AG09309 (cell line): ENCODE results near the gene TXNDC11.
"Not testable (repeated sequence)": the region's sequence is repeated elsewhere in the genome, so short reads cannot be mapped to it uniquely, and the experiment has no call there.

ENCODE experiments used
- DNase-seq: peaks from one replicate; pipeline ENCODE4 v3.0.0-alpha.2; 2010; ENCODE audit warnings: low read depth
- H3K4me3 ChIP-seq: 2 replicates; pipeline ENCODE4 v1.5.1; 2011; ENCODE audit warnings: mild to moderate bottlenecking, low read depth, low read length, moderate library complexity; ENCODE audit not compliant: control insufficient read depth
- TF ChIP-seq, protein P1 (sequence below): IDR thresholded peaks from 2 replicates; pipeline ENCODE4 v1.5.1; 2011; ENCODE audit warnings: mild to moderate bottlenecking, low read depth, low read length, inconsistent platforms; ENCODE audit not compliant: insufficient read depth, control insufficient read depth; ENCODE audit errors: missing control alignments

The TXNDC11 gene, protein sequence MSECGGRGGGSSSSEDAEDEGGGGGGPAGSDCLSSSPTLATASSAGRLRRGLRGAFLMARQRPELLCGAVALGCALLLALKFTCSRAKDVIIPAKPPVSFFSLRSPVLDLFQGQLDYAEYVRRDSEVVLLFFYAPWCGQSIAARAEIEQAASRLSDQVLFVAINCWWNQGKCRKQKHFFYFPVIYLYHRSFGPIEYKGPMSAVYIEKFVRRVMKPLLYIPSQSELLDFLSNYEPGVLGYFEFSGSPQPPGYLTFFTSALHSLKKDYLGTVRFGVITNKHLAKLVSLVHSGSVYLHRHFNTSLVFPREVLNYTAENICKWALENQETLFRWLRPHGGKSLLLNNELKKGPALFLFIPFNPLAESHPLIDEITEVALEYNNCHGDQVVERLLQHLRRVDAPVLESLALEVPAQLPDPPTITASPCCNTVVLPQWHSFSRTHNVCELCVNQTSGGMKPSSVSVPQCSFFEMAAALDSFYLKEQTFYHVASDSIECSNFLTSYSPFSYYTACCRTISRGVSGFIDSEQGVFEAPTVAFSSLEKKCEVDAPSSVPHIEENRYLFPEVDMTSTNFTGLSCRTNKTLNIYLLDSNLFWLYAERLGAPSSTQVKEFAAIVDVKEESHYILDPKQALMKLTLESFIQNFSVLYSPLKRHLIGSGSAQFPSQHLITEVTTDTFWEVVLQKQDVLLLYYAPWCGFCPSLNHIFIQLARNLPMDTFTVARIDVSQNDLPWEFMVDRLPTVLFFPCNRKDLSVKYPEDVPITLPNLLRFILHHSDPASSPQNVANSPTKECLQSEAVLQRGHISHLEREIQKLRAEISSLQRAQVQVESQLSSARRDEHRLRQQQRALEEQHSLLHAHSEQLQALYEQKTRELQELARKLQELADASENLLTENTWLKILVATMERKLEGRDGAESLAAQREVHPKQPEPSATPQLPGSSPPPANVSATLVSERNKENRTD

DNA sequence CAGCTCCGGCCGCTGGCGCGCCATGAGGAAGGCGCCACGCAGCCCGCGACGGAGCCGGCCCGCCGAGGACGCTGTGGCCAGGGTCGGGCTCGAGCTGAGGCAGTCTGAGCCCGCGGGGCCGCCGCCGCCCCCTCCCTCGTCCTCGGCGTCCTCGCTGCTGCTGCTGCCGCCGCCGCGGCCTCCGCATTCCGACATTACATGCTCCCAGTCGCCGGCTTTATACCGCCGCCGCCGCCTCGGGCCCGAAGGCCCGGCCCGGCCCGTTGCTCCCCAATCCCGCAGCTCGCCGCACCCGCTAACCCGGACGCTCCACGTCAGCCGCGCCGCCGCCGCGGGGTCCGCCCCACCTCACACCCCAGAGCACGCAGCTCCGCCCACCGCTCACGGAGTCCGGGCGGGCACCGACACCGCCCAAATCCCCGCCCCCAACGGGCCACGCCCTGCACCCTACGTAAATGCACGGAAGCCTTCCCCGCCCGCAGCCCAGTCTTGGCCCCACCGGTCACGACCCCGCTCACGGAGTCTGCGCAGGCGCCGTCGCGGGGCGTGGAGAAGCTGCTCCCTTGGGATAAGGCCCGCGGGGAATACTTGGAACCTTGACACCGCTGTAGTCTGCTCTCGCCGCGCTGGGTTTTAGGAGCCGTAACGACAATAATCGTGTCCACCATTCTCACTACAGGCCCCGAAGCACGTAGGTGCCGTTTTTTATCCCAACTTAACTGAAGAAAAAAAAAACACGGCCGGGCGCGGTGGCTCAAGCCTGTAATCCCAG, at the start of gene TXNDC11:
TXNDC11 (minus strand) TSS at position 322 of the 772 bp plus-strand sequence; CDS start at position 195, 127 bp downstream.
- TF ChIP-seq, protein P1, sequence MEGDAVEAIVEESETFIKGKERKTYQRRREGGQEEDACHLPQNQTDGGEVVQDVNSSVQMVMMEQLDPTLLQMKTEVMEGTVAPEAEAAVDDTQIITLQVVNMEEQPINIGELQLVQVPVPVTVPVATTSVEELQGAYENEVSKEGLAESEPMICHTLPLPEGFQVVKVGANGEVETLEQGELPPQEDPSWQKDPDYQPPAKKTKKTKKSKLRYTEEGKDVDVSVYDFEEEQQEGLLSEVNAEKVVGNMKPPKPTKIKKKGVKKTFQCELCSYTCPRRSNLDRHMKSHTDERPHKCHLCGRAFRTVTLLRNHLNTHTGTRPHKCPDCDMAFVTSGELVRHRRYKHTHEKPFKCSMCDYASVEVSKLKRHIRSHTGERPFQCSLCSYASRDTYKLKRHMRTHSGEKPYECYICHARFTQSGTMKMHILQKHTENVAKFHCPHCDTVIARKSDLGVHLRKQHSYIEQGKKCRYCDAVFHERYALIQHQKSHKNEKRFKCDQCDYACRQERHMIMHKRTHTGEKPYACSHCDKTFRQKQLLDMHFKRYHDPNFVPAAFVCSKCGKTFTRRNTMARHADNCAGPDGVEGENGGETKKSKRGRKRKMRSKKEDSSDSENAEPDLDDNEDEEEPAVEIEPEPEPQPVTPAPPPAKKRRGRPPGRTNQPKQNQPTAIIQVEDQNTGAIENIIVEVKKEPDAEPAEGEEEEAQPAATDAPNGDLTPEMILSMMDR: no peak
- H3K4me3 ChIP-seq: peak within 1 kb of the TSS; percentile 97
- peak; percentile 88 for DNase-seq

DNA sequence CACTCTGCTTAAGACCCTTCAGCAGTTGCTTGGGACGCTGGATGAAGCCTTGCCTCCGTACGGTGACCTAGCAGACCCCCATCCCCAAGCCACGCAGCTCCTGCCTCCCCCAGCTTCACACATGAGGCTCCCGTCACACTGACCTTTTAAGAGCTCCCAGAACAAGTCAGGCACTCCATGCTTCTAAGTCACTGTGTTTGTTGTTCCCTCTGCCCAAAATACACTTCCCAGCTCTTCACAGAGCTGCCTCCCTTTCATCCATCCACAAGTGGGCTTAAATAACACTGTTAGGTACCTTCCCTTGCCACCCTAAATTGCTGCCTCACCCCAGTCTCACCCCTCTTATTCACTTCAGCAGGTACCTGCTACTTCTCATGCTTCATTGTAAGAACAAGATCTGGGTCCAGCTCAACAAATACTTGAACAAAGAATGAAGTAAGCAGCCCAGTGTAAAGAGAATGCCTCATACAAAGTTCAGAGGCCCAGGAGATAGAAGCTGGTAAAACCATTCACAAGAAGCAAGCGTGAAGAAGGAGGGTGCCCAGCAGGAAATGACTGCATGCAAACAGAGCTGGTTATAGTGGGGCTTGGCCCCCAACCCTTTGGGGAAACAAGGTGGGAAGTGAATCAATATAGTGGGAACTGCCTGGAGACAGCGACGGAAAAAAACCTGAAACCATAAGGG, 48.6 kb upstream of the TXNDC11 start:
- H3K4me3 ChIP-seq: no peak overlapping the region
- no peak for DNase-seq
- TF ChIP-seq, protein P1: no peak

DNA sequence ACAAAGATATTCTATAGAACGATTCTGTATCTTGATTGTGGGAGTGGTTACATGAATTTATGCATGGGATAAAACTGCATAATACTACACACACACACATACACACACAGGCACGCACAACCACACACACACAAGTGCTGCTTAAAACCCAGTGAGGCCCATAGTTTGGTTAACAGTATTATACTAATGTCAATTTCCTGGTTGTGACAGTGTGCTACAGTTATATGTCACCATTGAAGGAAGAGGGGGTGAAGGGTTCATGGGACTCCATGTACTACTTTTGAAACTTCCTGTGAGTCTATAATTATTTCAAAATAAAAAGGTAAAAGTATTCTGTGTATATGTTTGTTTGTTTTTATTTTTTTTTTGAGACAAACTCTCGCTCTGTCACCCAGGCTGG, 46.3 kb upstream of the TXNDC11 start:
- TF ChIP-seq, protein P1: no peak
- H3K4me3 ChIP-seq: no peak overlapping the region
- DNase-seq: no peak

DNA sequence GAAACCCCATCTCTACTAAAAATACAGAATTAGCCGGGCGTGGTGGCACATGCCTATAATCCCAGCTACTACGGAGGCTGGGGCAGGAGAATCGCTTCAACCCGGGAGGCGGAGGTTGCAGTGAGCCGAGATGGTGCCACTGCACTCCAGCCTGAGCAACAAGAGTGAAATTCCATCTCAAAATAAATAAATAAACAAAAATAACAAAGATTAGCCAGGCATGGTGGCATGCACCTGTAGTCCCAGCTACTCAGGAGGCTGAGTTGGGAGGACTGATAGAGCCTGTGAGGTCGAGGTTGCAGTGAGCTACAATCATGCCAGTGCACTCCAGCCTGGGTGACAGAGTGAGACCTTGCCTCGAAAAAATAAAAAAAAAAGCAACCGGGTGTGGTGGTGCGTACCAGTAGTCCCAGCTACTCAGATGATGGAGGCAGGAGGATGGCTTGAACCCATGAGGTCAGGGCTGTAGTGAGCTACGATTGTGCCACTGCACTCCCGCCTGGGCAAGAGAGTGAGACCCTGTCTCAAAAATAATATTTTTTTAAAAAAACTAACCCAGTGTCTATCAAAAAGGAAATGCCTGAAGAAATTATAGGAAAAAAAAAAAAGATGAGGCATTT, 42.4 kb upstream of the TXNDC11 start:
- not testable (repeated sequence) for H3K4me3 ChIP-seq

DNA sequence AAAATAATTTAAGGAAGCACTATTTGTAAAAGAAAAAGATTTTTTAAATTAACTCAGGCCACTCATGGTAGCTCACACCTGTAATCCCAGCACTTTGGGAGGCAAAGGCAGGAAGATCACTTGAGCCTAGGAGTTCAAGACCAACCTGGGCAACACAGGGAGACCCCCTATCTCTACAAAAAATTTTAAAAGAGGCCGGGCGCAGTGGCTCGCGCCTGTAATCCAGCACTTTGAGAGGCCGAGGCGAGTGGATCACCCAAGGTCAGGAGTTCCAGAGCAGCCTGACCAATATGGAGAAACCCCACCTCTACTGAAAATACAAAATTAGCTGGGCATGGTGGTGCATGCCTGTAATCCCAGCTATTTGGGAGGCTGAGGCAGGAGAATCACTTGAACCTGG, 41.7 kb upstream of the TXNDC11 start:
- DNase-seq: not testable (repeated sequence)

More for the DNA sequence above, 42.4 kb upstream of the TXNDC11 start:
- DNase-seq: not testable (repeated sequence)

DNA sequence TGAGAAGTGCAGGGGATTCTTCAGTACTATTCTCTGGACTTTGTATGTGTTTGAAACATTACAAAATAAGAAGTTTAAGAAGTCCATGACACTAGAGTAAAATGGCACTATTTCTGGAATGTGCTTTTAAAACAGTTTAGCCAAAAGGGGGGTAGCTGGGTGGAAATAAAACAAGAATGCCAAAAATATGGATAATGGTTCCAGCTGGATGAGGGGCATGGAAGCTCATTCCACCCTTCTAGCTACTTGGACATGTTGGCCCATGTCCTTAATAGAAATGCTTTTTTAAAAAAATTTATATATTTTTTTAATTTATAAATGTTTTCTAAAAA, 41.3 kb upstream of the TXNDC11 start:
- TF ChIP-seq, protein P1: no peak
- no peak for DNase-seq
- H3K4me3 ChIP-seq: peak overlapping the region; percentile 11

More for the DNA sequence above, 41.7 kb upstream of the TXNDC11 start:
- not testable (repeated sequence) for H3K4me3 ChIP-seq
